Endodermal cell (in vitro differentiated cells): ENCODE data around the gene RYR2. TPM values are rescaled to one million over a fixed set of nuclear protein-coding genes. Genes with fewer than 3 reads are reported as not detected.

ENCODE experiments used
- DNase-seq: peaks from one replicate; pipeline ENCODE4 v3.0.0-alpha.2; 2017
- H3K27ac ChIP-seq: 2 replicates; pipeline ENCODE4 v1.5.1; 2013; ENCODE audit warnings: mild to moderate bottlenecking, low read depth, low read length, moderate library complexity
- H3K27me3 ChIP-seq: 2 replicates; pipeline ENCODE4 v1.6.1; 2013; ENCODE audit warnings: mild to moderate bottlenecking, low read length, moderate library complexity; ENCODE audit not compliant: insufficient read depth, control insufficient read depth, poor library complexity, severe bottlenecking
- H3K36me3 ChIP-seq: 2 replicates; pipeline ENCODE4 v1.7.0; 2013; ENCODE audit warnings: mild to moderate bottlenecking, low read length, moderate library complexity; ENCODE audit not compliant: control insufficient read depth, insufficient read depth
- H3K4me1 ChIP-seq: one replicate; pipeline ENCODE4 v1.7.0; 2013; ENCODE audit warnings: low read length; ENCODE audit not compliant: control insufficient read depth, insufficient read depth
- H3K4me3 ChIP-seq: 2 replicates; pipeline ENCODE4 v1.5.1; 2013; ENCODE audit warnings: mild to moderate bottlenecking, low read length, moderate library complexity
- H3K9ac ChIP-seq: 2 replicates; pipeline ENCODE4 v1.6.1; 2013; ENCODE audit warnings: mild to moderate bottlenecking, low read length, moderate library complexity; ENCODE audit not compliant: poor library complexity, severe bottlenecking; ENCODE audit errors: extremely low read depth
- H3K9me3 ChIP-seq: 2 replicates; pipeline ENCODE4 v1.6.1; 2013; ENCODE audit warnings: mild to moderate bottlenecking, low read length, moderate library complexity; ENCODE audit not compliant: control insufficient read depth
- H3K27ac Mint-ChIP-seq: 2 replicates; pipeline ENCODE4 v1.8.0; 2020; ENCODE audit warnings: mixed read lengths
- H3K27me3 Mint-ChIP-seq: 2 replicates; pipeline ENCODE4 v1.8.0; 2021; ENCODE audit warnings: mild to moderate bottlenecking, mixed read lengths; ENCODE audit not compliant: insufficient read depth
- H3K36me3 Mint-ChIP-seq: 2 replicates; pipeline ENCODE4 v1.8.0; 2020; ENCODE audit warnings: low read depth, mixed read lengths
- H3K4me1 Mint-ChIP-seq: 2 replicates; pipeline ENCODE4 v1.8.0; 2020; ENCODE audit warnings: mixed read lengths
- H3K4me3 Mint-ChIP-seq: 2 replicates; pipeline ENCODE4 v1.8.0; 2020; ENCODE audit warnings: mild to moderate bottlenecking, moderate library complexity, mixed read lengths
- H3K9me3 Mint-ChIP-seq: 2 replicates; pipeline ENCODE4 v1.8.0; 2020; ENCODE audit warnings: mild to moderate bottlenecking, mixed read lengths
- CTCF ChIP-seq: fragments of 200-600 bp; sonication (generic); conservative IDR thresholded peaks from 2 replicates; pipeline ENCODE4 v1.5.0; 2021; ENCODE audit warnings: antibody characterized with exemption, mild to moderate bottlenecking
- WGBS, 2 experiments: methylation state at CpG; one replicate each; pipeline versions ENCODE4 v1.1.5 to v1.1.7; 2013; ENCODE audit warnings: missing lambda C conversion rate in 2 of 2, mixed read lengths in 1 of 2; ENCODE audit not compliant: insufficient coverage in 1 of 2, insufficient read length in 1 of 2; 5-methylcytosine and 5-hydroxymethylcytosine counted together
- total RNA-seq, 2 donors: library from RNA; stranded (reverse); fragmentation: NEBNext Ultra II Directional in 1 of 2; extraction: Animal tissue kit (Norgen Biotek cat#: 25700) in 1 of 2; gene quantifications; 2 replicates in 1 of 2; 3 replicates in 1 of 2; pipeline ENCODE4 v1.2.1, GENCODE V29; 2021

RYR2 gene
- total RNA-seq, 2 donors from 2014 or later: 0.95 to 2.4 TPM

GRCh38 chr1:237166086-237166485 is 124.1 kb downstream of the RYR2 start:
- no peak for TF ChIP-seq CTCF

GRCh38 chr1:237166593-237167101 is 124.7 kb downstream of the RYR2 start:
- TF ChIP-seq CTCF: no peak
- DNase-seq: no peak
- H3K36me3 ChIP-seq: no peaks in the 10 kb centered on the region
- H3K27ac ChIP-seq: no peak overlapping the region
- no peak overlapping the region for H3K4me3 Mint-ChIP-seq
- H3K4me1 ChIP-seq: no peaks in the 10 kb centered on the region
- no peak overlapping the region for H3K4me3 ChIP-seq
- H3K9me3 ChIP-seq: no peaks in the 10 kb centered on the region
- H3K36me3 Mint-ChIP-seq: no peaks in the 10 kb centered on the region
- no peak overlapping the region for H3K27ac Mint-ChIP-seq
- no peaks in the 10 kb centered on the region for H3K9me3 Mint-ChIP-seq
- no peaks in the 10 kb centered on the region for H3K27me3 ChIP-seq
- WGBS, 2 experiments: 89 to 96% methylated on average over 3 to 4 of the region's 4 CpGs
- no peaks in the 10 kb centered on the region for H3K4me1 Mint-ChIP-seq
- no peak overlapping the region for H3K9ac ChIP-seq
- H3K27me3 Mint-ChIP-seq: no peaks in the 10 kb centered on the region

More at GRCh38 chr1:237166086-237166485, 124.1 kb downstream of the RYR2 start:
- Histone ChIP-seq H3K4me3 (no peak overlapping the region), H3K36me3 (no peaks in the 10 kb centered on the region), H3K27me3 (no peaks in the 10 kb centered on the region), H3K9ac (no peak overlapping the region), H3K9me3 (no peaks in the 10 kb centered on the region), H3K4me1 (no peaks in the 10 kb centered on the region), H3K27ac (no peak overlapping the region)
- WGBS, 2 experiments: 71% methylated on average over 1 of the region's 1 CpG; no CpG with 5 or more reads in 1 of the 2 experiments
- Mint-ChIP-seq H3K4me1 (no peaks in the 10 kb centered on the region), H3K27me3 (no peaks in the 10 kb centered on the region), H3K4me3 (no peak overlapping the region), H3K27ac (no peak overlapping the region), H3K9me3 (no peaks in the 10 kb centered on the region), H3K36me3 (no peaks in the 10 kb centered on the region)
- DNase-seq: no peak

- H3K27me3 ChIP-seq: no peaks in the 10 kb centered on the region
- DNase-seq: no peak
- Mint-ChIP-seq H3K4me1 (no peaks in the 10 kb centered on the region), H3K27ac (no peak overlapping the region), H3K27me3 (no peaks in the 10 kb centered on the region), H3K9me3 (no peaks in the 10 kb centered on the region), H3K4me3 (no peak overlapping the region), H3K36me3 (no peaks in the 10 kb centered on the region)
- H3K36me3 ChIP-seq: no peaks in the 10 kb centered on the region
- 85 to 86% methylated on average over 3 to 8 of the region's 8 CpGs for WGBS, 2 experiments
- no peaks in the 10 kb centered on the region for H3K4me1 ChIP-seq
- H3K4me3 ChIP-seq: no peak overlapping the region
- no peak for TF ChIP-seq CTCF
- H3K9ac ChIP-seq: no peak overlapping the region
- H3K27ac ChIP-seq: no peak overlapping the region
- H3K9me3 ChIP-seq: no peaks in the 10 kb centered on the region
These were observed 128.2 kb downstream of the RYR2 start for GRCh38 chr1:237170149-237170548.
